BE2C (cell line): Measurements from ENCODE around the gene DPP10.

Source experiments
- DNase-seq: peaks from one replicate; pipeline ENCODE4 v3.0.0-alpha.2; 2020
- H3K27me3 ChIP-seq: fragments of 250-450 bp; sonication (Bioruptor Pico); 2 replicates; pipeline ENCODE4 v1.5.1; 2020; ENCODE audit warnings: mild to moderate bottlenecking
- H3K36me3 ChIP-seq: fragments of 250-450 bp; sonication (Bioruptor Pico); 2 replicates; pipeline ENCODE4 v1.5.1; 2020; ENCODE audit warnings: mild to moderate bottlenecking
- H3K4me1 ChIP-seq: fragments of 250-450 bp; sonication (Bioruptor Pico); 2 replicates; pipeline ENCODE4 v1.5.1; 2020
- H3K4me3 ChIP-seq: 2 replicates; pipeline ENCODE4 v1.5.1; 2011; ENCODE audit warnings: low read depth, low read length
- H3K9me3 ChIP-seq: fragments of 250-450 bp; sonication (Bioruptor Pico); 2 replicates; pipeline ENCODE4 v1.5.1; 2020
- CTCF ChIP-seq: IDR thresholded peaks from 2 replicates; pipeline ENCODE4 v1.5.1; 2012; ENCODE audit warnings: mild to moderate bottlenecking, low read depth, low read length

The DPP10 gene

GRCh38 chr2:115389898-115390565 is 947.6 kb downstream of the DPP10 start:
- no peak for DNase-seq
- H3K9me3 ChIP-seq, result no peaks in the 10 kb centered on the region
- H3K36me3 ChIP-seq, result no peaks in the 10 kb centered on the region
- no peaks in the 10 kb centered on the region for H3K27me3 ChIP-seq
- TF ChIP-seq CTCF, result no peak
- no peak overlapping the region for H3K4me3 ChIP-seq
- no peaks in the 10 kb centered on the region for H3K4me1 ChIP-seq

- TF ChIP-seq CTCF, result no peak
- no peak for DNase-seq
- Histone ChIP-seq H3K36me3 (no peaks in the 10 kb centered on the region), H3K4me3 (no peak overlapping the region), H3K9me3 (no peaks in the 10 kb centered on the region), H3K27me3 (no peaks in the 10 kb centered on the region), H3K4me1 (no peaks in the 10 kb centered on the region)
Measured at GRCh38 chr2:115396579-115396978, 954.1 kb downstream of the DPP10 start.

GRCh38 chr2:115400940-115401339 is 958.5 kb downstream of the DPP10 start:
- TF ChIP-seq CTCF, result no peak
- no peaks in the 10 kb centered on the region for H3K36me3 ChIP-seq
- no peak for DNase-seq
- H3K4me3 ChIP-seq, result no peak overlapping the region
- no peaks in the 10 kb centered on the region for H3K9me3 ChIP-seq
- H3K4me1 ChIP-seq, result no peaks in the 10 kb centered on the region
- H3K27me3 ChIP-seq, result no peaks in the 10 kb centered on the region

- H3K36me3 ChIP-seq, result no peaks in the 10 kb centered on the region
- DNase-seq, result no peak
- no peak overlapping the region for H3K4me3 ChIP-seq
- H3K27me3 ChIP-seq, result no peaks in the 10 kb centered on the region
- TF ChIP-seq CTCF, result no peak
- H3K9me3 ChIP-seq, result no peaks in the 10 kb centered on the region
- H3K4me1 ChIP-seq, result no peaks in the 10 kb centered on the region
Measured at GRCh38 chr2:115412501-115412900, 970.1 kb downstream of the DPP10 start.

- Histone ChIP-seq H3K9me3 (no peaks in the 10 kb centered on the region), H3K27me3 (no peaks in the 10 kb centered on the region), H3K4me3 (no peak overlapping the region), H3K4me1 (no peaks in the 10 kb centered on the region), H3K36me3 (no peaks in the 10 kb centered on the region)
- DNase-seq, result no peak
- no peak for TF ChIP-seq CTCF
Measured at GRCh38 chr2:115413791-115414190, 971.4 kb downstream of the DPP10 start.

GRCh38 chr2:115414466-115414865 is 972.0 kb downstream of the DPP10 start:
- H3K4me1 ChIP-seq, result no peaks in the 10 kb centered on the region
- H3K9me3 ChIP-seq, result no peaks in the 10 kb centered on the region
- no peaks in the 10 kb centered on the region for H3K36me3 ChIP-seq
- no peak for DNase-seq
- no peaks in the 10 kb centered on the region for H3K27me3 ChIP-seq
- TF ChIP-seq CTCF, result no peak
- H3K4me3 ChIP-seq, result no peak overlapping the region
